Breast epithelium (tissue), 3 donors: ENCODE measurements around the gene RMND5B.

ENCODE experiments used
- CTCF ChIP-seq, 3 donors: fragments of 450-650 bp; IDR thresholded peaks; one replicate each; pipeline ENCODE4 v1.5.1; 2016 to 2017; ENCODE audit warnings: antibody characterized with exemption in 3 of 3, mild to moderate bottlenecking in 3 of 3, moderate library complexity in 3 of 3
- POLR2A ChIP-seq: fragments of 450-650 bp; IDR thresholded peaks from one replicate; pipeline ENCODE4 v1.6.1; 2016; ENCODE audit warnings: antibody characterized with exemption, mild to moderate bottlenecking, moderate library complexity
- POLR2AphosphoS5 ChIP-seq, 3 donors: sonication (generic); formaldehyde crosslinking; IDR thresholded peaks; one replicate each; pipeline ENCODE4 v1.6.1; 2017; ENCODE audit warnings: antibody characterized with exemption in 3 of 3

GRCh38 chr5:178162481-178162880 is 31.7 kb downstream of the RMND5B start:
- TF ChIP-seq CTCF (IDR thresholded peaks at IDR 0.05) (no peak), POLR2AphosphoS5 (IDR thresholded peaks at IDR 0.05) (no peak), POLR2A (no peak)
